ENCODE measurements around the gene MAN2B1. TPM values are rescaled to one million over a fixed set of nuclear protein-coding genes. Genes with fewer than 3 reads are reported as not detected.
"Not testable (repeated sequence)": the region's sequence is repeated elsewhere in the genome, so short reads cannot be mapped to it uniquely, and the experiment has no call there.

The MAN2B1 gene
- total RNA-seq, 1 experiment from 2014 or later, result 38.5 TPM

DNA sequence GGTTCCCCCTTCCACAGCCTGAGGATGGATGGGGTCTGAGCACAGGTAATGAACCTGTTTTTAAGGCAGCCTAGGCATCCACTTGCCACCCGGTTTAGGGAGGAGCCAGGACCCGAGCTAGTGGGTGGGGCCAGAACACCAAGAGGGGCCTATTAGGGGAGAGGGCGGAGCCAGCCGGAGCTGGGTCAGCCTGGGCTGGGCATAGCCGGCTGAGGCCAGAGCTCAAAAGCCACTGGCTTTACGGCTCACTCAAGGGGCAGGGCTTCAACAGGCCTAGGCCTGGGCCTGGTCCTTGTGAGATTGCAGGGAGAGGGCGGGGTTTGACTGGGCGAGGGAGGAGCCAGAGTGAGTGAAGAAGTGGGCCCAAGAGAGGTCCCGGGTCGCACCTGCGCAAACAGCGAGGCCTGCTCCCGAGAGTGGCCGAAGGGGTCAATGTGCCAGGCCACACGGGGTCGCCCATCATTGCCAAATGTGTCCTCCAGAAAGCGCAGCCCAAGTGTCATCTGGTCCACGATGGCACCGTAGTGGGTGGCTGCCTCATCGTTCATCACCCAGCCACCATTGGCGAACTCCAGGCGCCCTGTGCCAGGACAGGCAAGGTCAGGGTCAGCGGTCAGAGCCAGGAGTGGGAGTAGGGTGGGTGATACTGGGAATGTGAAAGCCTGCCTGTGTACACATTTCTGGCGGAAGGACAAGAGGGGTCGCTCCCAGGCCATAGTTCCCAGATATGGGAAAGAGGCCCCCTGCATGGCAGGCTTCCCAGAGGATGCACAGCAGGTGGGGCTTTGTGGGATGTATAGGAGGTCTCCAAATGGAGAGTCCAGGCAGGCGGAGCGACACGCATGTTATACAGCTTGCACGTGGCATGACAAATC, 1.9 kb downstream of the MAN2B1 start:
- no peak for DNase-seq (ENCODE audit: low read depth)

- no peak for DNase-seq (ENCODE audit: low read depth)
These were observed 5.6 kb downstream of the MAN2B1 start for GRCh38 chr19:12660980-12661379.

DNA sequence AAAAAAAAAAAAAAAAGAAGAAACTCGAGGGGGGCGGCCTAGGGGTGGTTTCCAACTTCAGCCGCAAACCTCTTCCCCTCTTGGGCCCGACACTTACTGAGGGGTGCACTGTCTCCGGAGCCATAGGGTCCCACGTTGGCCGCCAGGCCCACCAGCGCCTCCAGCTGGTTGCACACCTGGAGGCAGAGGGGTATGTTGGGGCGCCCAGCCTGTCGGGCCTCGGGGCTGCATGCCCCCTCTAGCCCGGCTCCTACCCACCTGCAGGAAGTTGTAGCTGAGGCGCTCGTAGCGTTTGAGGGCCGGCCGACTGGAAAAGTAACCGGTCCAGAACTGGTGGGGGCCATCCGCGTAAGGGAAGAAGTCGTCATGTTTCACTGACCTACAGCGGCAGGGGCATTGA, 8.6 kb downstream of the MAN2B1 start:
- no peak for DNase-seq (ENCODE audit: low read depth)

DNA sequence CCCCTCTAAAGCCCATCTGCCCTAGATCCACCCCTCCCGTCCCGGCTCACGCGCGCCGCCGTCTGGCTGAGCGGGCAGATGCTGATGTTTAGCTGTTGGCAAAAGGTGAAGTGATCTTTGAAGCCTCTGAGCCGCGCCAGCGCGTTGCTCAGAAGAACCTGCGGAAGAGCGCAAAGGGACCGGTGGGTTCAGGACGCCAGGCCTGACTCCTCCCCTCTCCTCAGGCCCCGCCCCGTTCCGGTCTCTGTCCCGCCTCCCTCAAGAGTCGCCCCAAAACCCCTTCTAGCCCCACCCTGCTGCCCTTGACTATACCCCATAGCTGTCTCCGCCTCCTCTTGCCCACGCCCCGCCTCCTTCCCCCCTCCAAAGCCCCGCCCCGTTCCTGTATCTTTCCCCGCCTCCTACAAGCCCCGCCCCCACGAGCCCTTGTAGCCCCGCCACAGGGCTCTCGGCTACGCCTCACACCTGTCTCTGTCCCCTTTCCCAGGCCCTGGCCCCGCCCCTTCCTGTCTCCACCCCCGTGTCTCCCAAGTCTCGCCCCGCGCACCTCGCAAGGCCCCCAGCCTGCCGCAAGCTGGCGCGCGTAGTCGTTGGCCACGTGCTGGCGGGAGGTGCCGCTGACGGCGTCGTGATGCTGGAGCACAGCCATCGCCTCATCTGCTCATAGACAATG, 9.5 kb downstream of the MAN2B1 start:
- DNase-seq (ENCODE audit: low read depth), result no peak

- no peak for DNase-seq (ENCODE audit: low read depth)
These were observed 11.0 kb downstream of the MAN2B1 start for GRCh38 chr19:12655546-12655945.

DNA sequence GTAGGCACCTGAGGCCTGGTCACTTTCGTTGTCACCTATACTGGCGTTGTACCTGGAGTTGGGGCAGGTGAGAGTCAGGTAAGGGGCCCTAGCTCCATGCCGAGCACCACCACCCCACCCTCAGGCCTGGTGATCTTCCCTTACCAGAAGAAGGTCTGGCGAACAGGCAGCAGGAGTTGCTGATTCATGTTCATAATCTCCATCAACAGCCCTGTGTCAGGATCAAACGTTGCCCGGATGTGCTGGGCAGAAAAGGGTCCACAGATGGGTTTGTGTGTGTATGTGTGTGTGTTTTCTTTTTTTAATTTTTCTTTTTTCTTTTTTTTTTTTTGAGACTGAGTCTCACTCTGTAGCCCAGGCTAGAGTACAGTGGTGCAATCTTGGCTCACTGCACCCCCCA, 14.3 kb downstream of the MAN2B1 start:
- DNase-seq (ENCODE audit: low read depth), result no peak

DNA sequence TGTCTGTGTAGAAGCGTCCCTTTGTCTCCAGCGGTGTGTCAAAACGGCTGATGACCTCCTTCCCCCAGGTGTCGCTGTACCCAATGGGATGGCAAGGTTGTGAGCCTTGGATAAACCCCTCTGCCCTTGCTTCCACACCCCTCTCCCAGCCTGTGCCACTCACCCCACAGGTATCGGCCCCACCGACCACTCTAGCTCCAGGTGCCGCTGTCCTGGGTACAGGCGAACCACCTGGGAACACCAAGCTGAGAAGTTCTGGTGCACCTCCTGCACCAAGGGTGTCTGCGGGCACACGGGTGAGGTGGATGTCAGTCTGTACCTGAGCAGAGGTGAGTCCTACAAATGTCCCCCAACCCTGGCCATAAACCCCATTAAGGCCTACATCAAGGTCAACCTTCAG, 16.6 kb downstream of the MAN2B1 start:
- no peak for DNase-seq (ENCODE audit: low read depth)

- no peak for DNase-seq (ENCODE audit: low read depth)
These were observed 18.5 kb downstream of the MAN2B1 start for GRCh38 chr19:12648088-12648487.

DNA sequence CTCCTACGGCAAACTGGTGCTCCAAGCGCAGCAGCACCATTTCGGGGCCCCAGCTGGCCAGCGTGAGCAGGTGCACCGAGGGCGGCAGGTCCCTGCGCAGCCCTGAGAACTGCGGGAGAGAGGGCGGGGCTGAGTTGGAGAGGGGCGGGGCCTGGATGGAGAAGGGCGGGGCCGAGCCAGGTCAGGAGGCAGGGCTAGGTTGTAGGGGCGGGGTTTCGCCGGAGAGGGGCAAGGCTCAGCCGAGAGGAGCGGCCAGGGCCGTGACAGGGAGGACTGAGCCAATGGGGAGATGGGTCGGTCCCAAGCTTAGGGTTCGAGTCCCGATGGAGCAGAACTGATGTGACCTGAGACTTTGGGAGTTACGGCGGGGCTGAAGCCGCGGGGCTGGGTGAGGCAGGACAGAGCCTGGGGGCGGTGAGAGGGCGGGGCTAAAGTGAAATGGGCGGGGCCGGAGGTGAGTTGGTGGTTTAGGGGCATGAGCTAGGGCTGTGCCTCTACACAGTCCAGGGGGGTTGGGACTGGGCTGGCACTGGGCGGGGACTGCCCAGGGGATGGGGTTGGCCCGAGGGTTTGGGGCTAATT, 19.0 kb downstream of the MAN2B1 start:
- DNase-seq (ENCODE audit: low read depth), result no peak

DNA sequence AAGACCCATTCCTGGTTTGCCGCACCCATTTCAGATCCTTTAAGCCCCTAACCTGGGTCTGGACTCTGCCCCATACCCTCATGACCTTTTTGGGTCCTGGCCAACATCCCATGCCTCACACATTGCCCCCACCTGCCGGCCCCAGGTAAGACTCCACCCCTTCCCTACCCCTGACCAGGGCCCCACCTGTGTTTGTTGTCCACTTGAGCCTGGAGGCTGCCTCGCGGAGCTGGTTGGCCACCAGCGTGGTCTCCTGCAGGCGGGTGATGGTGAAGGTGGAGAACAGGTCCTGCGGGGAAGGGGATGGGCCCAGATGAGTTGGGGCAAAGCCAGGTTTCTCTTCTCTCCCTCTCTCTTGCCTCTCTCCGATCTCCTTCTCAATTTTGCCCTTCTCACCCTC, 19.5 kb downstream of the MAN2B1 start:
- DNase-seq (ENCODE audit: low read depth), result no peak

DNA sequence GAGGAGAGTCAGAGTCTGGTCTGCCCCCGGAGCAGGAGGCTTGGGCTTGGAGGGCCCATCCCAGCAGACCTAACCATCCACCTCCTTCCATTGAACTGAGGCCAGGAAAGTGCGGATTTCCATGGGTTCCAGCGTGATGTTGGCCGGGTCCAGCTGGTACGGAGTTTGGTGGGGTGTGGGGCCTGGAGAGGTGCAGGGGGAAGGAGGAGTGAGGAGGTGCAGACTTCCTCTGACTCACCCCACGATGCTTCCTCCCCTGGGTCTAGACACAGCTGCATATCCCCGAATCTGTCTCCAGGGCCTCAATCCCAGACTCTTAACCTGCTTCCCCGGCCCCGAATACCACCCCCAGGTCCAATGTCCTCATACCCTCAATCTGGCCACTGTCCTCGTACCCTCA, 20.0 kb downstream of the MAN2B1 start:
- DNase-seq (ENCODE audit: low read depth), result no peak

DNA sequence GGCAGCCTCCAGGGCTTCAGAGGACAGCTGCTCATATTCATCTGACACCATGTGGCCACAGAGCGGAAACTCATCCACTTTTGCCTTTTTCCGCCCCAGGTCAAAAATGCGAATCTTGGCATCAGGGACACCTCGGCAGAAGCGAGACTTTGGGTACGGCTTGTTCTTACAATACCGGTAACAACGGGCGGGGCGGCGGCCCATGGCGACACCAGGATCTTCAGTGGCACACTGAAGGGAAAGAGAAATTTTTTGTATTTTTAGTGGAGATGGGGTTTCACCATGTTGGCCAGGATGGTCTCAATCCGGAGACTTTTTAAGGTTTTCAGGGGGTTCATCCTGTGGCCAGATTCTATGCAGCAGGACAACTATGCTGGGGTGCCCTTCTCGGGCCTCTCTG, 22.8 kb downstream of the MAN2B1 start:
- DNase-seq (ENCODE audit: low read depth), result not testable (repeated sequence)

DNA sequence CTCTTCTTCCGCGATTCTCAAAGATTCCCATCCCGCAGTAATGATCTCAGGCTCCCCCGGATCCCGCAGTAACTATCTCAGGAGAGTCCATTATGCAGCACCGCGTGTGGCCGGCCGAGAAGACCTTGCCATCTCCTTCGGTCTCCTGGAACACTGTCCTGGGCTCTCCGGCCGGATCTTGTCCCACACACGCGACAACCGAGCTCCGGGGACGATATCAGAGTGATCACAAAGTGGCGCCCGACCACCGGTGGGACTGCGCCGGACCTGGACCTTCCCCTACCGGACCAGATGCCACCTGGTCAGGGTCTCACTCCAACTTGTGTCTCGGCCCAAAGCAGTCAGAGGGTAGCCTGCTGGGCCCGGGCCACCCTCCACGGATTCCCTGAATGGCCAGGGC, 24.0 kb downstream of the MAN2B1 start:
- DNase-seq (ENCODE audit: low read depth), result no peak

DNA sequence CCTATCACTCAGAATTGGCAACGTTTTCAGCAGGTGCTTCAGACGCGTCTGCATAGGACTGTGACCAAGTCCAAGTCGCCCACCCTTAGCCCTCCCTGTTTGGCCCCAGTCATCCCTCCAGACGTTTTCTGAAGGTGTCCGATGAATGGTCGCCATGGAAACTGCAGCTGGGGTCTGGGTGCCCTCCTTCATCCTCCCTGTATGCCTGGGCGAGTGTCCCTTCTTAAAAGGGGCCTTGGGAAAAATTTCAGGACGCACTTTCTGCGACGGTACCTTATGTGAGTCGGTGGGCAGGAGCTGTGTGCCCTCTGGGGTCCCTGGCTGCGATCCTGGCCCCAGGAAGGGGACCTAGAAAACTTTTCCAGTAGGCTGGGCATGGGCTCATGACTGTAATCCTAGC, 25.1 kb downstream of the MAN2B1 start:
- DNase-seq (ENCODE audit: low read depth), result no peak

- peak; percentile 66 for DNase-seq (ENCODE audit: low read depth)
These were observed 26.5 kb downstream of the MAN2B1 start for GRCh38 chr19:12639901-12640613.

DNA sequence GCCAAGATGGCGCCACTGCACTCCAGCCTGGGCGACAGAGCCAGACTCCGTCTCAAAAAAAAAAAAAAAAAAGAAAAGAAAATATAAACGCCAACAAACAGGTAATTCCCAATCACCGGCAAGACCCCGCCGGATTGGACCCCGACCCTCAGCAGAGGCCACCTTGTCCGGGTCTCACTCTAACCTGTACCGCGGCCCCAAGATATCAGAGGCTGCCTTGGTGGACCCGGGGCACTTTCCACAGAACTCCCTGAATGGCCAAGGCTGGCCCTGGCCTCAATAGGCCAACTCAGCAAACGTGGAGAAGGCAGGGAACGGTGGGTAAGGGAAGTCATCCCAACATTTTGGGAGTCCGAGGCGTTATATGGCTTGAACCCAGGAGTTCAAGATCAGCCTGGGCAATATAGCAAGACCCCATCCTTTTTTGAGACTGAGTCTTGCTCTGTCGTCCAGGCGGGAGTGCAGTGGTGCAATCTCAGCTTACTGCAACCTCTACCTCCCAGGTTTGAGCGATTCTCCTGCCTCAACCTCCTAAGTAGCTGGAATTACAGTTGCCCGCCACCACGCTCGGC, 27.8 kb downstream of the MAN2B1 start:
- no peak for DNase-seq (ENCODE audit: low read depth)

- DNase-seq (ENCODE audit: low read depth), result no peak
These were observed 29.9 kb downstream of the MAN2B1 start for GRCh38 chr19:12636631-12637030.

DNA sequence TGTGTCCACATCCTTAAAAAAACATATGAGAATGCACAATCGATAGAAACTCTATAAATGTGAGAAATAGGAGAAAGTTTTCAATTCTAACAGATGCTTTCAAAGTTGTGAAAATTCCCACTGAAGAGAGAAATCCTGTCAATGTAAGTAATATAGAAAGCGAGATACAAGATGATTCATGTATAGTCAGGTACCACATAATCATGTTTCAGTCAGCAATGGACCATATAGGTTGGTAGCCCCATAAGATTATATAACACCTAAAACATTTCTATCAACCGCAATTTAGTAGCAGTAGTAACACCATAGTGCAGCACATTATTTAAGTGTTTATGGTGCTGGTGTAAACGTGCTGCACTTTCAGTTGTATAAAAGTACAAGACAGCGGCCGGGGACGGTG, 37.3 kb downstream of the MAN2B1 start:
- DNase-seq (ENCODE audit: low read depth), result no peak

DNA sequence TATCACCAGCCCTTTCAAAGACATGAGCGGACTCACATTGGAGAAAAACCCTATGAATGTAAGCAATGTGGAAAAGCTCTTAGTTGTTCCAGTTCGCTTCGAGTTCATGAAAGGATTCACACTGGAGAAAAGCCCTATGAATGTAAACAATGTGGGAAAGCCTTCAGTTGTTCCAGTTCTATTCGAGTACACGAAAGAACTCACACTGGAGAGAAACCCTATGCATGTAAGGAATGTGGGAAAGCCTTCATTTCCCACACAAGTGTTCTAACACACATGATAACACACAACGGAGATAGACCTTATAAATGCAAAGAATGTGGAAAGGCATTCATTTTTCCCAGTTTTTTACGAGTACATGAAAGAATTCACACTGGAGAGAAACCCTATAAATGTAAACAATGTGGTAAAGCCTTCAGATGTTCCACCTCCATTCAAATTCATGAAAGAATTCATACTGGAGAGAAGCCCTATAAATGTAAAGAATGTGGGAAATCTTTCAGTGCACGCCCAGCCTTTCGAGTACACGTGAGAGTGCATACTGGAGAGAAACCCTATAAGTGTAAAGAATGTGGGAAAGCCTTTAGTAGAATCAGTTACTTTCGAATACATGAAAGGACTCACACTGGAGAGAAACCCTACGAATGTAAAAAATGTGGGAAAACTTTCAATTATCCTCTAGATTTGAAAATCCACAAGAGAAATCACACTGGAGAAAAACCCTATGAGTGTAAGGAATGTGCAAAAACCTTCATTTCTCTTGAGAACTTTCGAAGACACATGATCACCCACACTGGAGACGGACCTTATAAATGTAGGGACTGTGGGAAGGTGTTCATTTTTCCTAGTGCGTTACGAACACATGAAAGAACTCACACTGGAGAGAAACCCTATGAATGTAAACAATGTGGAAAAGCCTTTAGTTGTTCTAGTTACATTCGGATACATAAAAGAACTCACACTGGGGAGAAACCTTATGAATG, 38.2 kb downstream of the MAN2B1 start:
- no peak for DNase-seq (ENCODE audit: low read depth)

DNA sequence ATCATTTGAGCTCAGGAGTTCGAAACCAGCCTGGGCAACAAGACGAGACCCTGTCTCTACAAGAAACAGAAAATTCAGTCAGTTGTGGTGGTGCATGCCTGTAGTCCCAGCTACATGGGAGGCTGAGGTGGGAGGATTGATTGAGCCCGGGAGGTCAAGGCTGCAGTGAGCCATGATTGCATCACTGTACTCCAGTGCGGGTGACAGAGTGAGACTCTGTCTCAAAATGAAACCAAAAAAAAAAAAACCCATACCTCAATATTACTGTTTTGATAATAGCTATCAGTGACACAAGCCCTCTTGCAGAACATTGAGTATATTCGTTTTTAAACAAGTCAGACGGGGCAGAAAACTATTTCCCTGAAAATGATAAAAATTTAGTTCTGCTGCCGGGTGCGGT, 39.6 kb downstream of the MAN2B1 start:
- DNase-seq (ENCODE audit: low read depth), result no peak

Data from HT1080 (cell line).